Raji (cell line): ENCODE measurements around the gene PEX11A.
A peak's percentile ranks its signal among the peaks of the same experiment; 100 is the strongest.

Experiments
- POLR2A ChIP-seq: IDR thresholded peaks from 2 replicates; pipeline ENCODE4 v1.6.1; 2011; ENCODE audit warnings: low read depth, low read length, control low read depth; ENCODE audit not compliant: insufficient read depth

PEX11A gene, protein sequence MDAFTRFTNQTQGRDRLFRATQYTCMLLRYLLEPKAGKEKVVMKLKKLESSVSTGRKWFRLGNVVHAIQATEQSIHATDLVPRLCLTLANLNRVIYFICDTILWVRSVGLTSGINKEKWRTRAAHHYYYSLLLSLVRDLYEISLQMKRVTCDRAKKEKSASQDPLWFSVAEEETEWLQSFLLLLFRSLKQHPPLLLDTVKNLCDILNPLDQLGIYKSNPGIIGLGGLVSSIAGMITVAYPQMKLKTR

GRCh38 chr15:89690276-89691218, at the start of gene PEX11A, which contains the start of gene WDR93:
Gene PEX11A, minus strand, starts transcription at chr15:89690754. Its CDS starts 122 bp downstream, at chr15:89690632.
Gene WDR93, plus strand, starts transcription at chr15:89690811. Its CDS starts 10,936 bp downstream, at chr15:89701747.
- 0 out of 2 replicates have a peak, but pooled peaks have one; percentile 34 for TF ChIP-seq POLR2A

DNA sequence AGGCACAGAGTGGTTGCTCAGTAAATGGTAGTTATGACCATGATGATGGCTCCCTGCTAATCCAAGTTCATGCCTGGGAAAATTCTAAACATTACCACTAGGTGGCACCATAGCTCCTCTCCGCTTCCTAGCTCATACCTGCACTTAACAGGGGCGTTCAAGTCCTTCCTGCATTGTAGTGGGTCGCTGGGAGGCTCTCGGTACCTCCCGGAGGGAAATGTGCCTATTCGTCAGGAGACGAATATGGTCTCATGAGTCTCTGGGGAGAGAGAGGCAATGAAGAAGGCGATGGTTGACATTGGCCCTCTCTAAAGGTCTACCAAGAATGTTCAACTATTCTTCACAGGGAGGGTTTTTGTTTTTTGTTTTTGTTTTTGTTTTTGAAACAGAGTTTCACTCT, 49.6 kb upstream of the PEX11A start:
- no peak for TF ChIP-seq POLR2A

DNA sequence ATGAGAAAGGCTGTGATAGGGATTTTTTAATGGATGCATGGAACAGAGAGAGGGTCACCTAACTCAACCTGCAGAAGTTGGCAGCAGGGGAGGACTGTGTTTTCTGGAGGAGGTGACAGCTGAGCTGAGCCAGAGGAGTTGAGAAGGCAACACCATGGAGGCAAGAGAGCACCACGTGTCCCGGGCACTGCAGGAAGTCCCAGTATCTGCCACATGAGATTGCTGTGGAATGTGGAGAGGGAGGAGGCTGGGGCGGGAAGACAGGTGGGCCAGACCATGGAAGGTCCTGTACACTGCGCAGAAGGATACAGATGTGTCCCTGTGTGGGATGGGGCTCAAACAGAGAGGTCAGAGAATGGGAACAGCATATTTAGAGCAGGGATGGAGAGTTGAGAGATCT, 45.2 kb upstream of the PEX11A start:
- TF ChIP-seq POLR2A: no peak

- TF ChIP-seq POLR2A: no peak
Measured at GRCh38 chr15:89732451-89733172, 42.1 kb upstream of the PEX11A start.

DNA sequence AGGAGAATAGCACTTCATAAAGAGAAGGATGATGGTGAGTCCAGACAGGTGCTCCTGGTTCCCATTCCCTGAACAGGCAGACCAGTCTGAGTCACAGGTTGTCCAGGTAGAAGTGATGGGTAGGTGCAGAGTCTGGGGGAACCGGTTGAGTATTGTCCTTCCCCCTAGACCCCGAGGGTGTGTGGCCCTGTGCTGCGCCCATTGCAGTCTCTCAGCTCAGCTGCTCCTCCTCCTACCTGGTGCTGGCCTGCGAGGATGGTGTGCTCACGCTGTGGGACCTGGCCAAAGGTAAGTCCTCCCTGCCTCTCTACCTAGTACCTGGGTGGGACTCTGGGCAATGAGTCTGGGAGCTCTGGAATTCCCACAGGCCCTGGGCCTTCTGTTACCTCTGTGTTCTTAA, 40.7 kb upstream of the PEX11A start:
- no peak for TF ChIP-seq POLR2A

DNA sequence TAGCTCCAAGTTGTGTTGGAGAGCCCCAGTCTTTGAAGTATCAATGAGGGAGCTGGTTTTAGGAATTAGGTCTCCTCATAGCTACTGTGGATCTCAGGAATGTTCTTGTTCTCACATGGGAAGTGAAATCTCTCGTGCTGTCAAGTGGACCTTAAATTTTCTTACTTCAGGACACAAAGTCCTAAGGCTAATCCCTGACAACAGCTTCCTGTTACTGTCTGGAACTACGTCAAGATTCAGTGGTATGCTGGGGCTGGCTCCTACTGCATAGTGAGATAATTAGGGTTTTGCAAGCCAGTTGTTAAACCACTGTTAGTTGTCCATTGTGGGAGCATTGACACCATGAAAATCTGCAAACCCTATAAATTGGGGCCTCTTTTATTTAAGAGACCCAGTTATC, 37.7 kb upstream of the PEX11A start:
- no peak for TF ChIP-seq POLR2A

- no peak for TF ChIP-seq POLR2A
Measured at GRCh38 chr15:89725064-89725463, 34.5 kb upstream of the PEX11A start.

GRCh38 chr15:89724621-89725020, 34.1 kb upstream of the PEX11A start:
- no peak for TF ChIP-seq POLR2A

DNA sequence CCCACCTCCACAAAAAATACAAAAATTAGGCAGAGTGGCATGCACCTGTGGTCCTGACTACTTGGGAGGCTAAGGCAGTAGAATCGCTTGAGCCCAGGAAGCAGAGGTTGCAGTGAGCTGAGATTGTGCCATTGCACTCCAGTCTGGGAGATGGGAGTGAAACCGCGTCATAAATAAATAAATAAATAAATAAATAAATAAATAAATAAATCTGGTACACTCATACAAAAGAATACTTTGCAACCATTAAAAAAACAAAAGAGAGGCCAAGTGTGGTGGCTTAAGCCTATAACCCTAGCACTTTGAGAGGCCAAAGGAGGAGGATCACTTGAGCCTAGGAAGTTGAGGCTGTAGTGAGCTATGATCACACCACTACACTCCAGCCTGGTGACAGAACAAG, 32.5 kb upstream of the PEX11A start:
- no peak for TF ChIP-seq POLR2A

- TF ChIP-seq POLR2A: no peak
Measured at GRCh38 chr15:89714775-89715174, 24.2 kb upstream of the PEX11A start.

DNA sequence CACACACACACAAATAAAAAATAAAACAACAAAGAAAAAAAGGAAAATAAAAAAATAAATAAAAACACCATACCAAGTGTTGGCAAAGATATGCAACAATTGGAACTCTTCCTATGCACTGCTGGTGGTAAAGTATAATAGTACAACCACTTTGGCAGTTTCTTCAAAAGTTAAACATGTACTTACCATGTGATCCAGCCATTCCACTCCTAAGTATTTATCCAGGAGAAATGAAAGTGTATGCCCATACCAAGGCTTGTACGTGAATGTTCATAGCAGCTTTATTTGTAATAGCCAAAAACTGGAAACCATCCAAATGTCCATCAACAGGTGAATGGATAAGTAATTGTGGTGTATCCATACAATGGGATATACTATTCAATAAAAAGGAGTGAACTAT, 17.0 kb upstream of the PEX11A start:
- TF ChIP-seq POLR2A: no peak

- TF ChIP-seq POLR2A: no peak
Measured at GRCh38 chr15:89704411-89704810, 13.9 kb upstream of the PEX11A start.

DNA sequence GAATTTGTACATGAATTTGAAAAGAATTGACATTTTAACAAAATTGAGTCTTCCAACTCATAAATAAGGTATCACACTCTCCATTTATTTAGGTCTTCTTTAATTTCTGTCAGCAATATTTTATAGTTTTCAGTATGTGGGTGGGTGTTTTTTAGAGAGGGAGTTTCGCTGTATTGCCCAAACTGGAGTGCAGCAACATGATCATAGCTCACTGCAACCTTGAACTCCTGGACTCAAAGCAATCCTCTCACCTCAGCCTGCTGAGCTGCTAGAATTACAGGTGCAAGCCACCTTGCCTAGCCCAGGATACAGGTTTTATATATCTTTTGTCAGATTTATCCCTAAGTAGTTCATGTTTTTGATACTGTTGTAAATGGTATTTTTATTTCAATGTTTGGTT, 4.6 kb upstream of the PEX11A start:
- no peak for TF ChIP-seq POLR2A

- no peak for TF ChIP-seq POLR2A
Measured at GRCh38 chr15:89693696-89694095, 3.1 kb upstream of the PEX11A start.

- TF ChIP-seq POLR2A: no peak
Measured at GRCh38 chr15:89693091-89693490, 2.5 kb upstream of the PEX11A start.
